Measurements from ENCODE around the gene AFF3.

The AFF3 gene

GRCh38 chr2:99818842-99819241, 323.5 kb downstream of the AFF3 start:
- no CpG with 5 or more reads among the region's 2 CpGs for WGBS
- no peak overlapping the region for H2BK12ac ChIP-seq (ENCODE audit: low read length in 2 of 2)
- H4K91ac ChIP-seq (ENCODE audit: low read length) = no peak overlapping the region
- H3K27ac ChIP-seq (ENCODE audit: low read length, poor library complexity, severe bottlenecking) = no peak overlapping the region
- no peak overlapping the region for H3K4me3 ChIP-seq (ENCODE audit: insufficient read depth in 1 of 2, low read depth in 1 of 2, low read length in 2 of 2)
- H3K23ac ChIP-seq (ENCODE audit: low read length in 2 of 2) = no peak overlapping the region
- H3K27me3 ChIP-seq (ENCODE audit: control insufficient read depth in 1 of 2, insufficient read depth in 1 of 2, low read length in 2 of 2) = peaks cover 0 to 10% of the 10 kb centered on the region in 2 experiments
- H3K4me1 ChIP-seq (ENCODE audit: control insufficient read depth, insufficient read depth, low read depth, low read length) = peaks cover 9% of the 10 kb centered on the region
- H3K4me2 ChIP-seq (ENCODE audit: low read length, poor library complexity, severe bottlenecking) = no peak overlapping the region
- H2BK15ac ChIP-seq (ENCODE audit: low read depth, poor library complexity, severe bottlenecking) = no peak overlapping the region
- no peak overlapping the region for H2BK5ac ChIP-seq (ENCODE audit: low read depth, low read length, poor library complexity, severe bottlenecking)
- H3K36me3 ChIP-seq (ENCODE audit: control insufficient read depth in 1 of 2, insufficient read depth in 2 of 2, low read depth in 1 of 2, low read length in 2 of 2) = peaks cover 0 to 3% of the 10 kb centered on the region in 2 experiments
- H3K9ac ChIP-seq (ENCODE audit: low read length) = no peak overlapping the region
- H4K8ac ChIP-seq (ENCODE audit: low read length) = no peak overlapping the region
- no peak overlapping the region for H2AK5ac ChIP-seq (ENCODE audit: low read length, severe bottlenecking)
- DNase-seq = no peak
- H3K79me1 ChIP-seq (replicated peaks; ENCODE audit: low read length, poor library complexity, severe bottlenecking) = peaks cover 14% of the 10 kb centered on the region
- no peak overlapping the region for H3K4ac ChIP-seq (ENCODE audit: low read depth in 1 of 2, low read length in 2 of 2)
- H2AFZ ChIP-seq (ENCODE audit: low read depth, low read length) = no peak overlapping the region
- no peak overlapping the region for H3K18ac ChIP-seq (ENCODE audit: low read depth in 1 of 2, low read length in 2 of 2)
- no peak overlapping the region for H2BK120ac ChIP-seq (ENCODE audit: low read depth, low read length)
- no peak overlapping the region for H3K14ac ChIP-seq (ENCODE audit: low read length in 2 of 2)
- no peaks in the 10 kb centered on the region for H3K9me3 ChIP-seq (ENCODE audit: control insufficient read depth, low read length)

GRCh38 chr2:99816908-99817307, 325.5 kb downstream of the AFF3 start:
- H3K23ac ChIP-seq (ENCODE audit: low read length in 2 of 2) = no peak overlapping the region
- no peak overlapping the region for H3K14ac ChIP-seq (ENCODE audit: low read length in 2 of 2)
- H3K36me3 ChIP-seq (ENCODE audit: control insufficient read depth in 1 of 2, insufficient read depth in 2 of 2, low read depth in 1 of 2, low read length in 2 of 2) = peaks cover 0 to 3% of the 10 kb centered on the region in 2 experiments
- H3K4me2 ChIP-seq (ENCODE audit: low read length, poor library complexity, severe bottlenecking) = no peak overlapping the region
- no peak overlapping the region for H2AFZ ChIP-seq (ENCODE audit: low read depth, low read length)
- H3K27ac ChIP-seq (ENCODE audit: low read length, poor library complexity, severe bottlenecking) = no peak overlapping the region
- no peak for DNase-seq
- H3K4me3 ChIP-seq (ENCODE audit: insufficient read depth in 1 of 2, low read depth in 1 of 2, low read length in 2 of 2) = no peak overlapping the region
- H2BK120ac ChIP-seq (ENCODE audit: low read depth, low read length) = no peak overlapping the region
- no peak overlapping the region for H4K8ac ChIP-seq (ENCODE audit: low read length)
- no peak overlapping the region for H3K18ac ChIP-seq (ENCODE audit: low read depth in 1 of 2, low read length in 2 of 2)
- no peak overlapping the region for H3K9ac ChIP-seq (ENCODE audit: low read length)
- H2AK5ac ChIP-seq (ENCODE audit: low read length, severe bottlenecking) = no peak overlapping the region
- 96% methylated on average over 5 of the region's 5 CpGs for WGBS
- H2BK12ac ChIP-seq (ENCODE audit: low read length in 2 of 2) = no peak overlapping the region
- H4K91ac ChIP-seq (ENCODE audit: low read length) = no peak overlapping the region
- no peak overlapping the region for H2BK15ac ChIP-seq (ENCODE audit: low read depth, poor library complexity, severe bottlenecking)
- H3K4me1 ChIP-seq (ENCODE audit: control insufficient read depth, insufficient read depth, low read depth, low read length) = peaks cover 6% of the 10 kb centered on the region
- H3K9me3 ChIP-seq (ENCODE audit: control insufficient read depth, low read length) = no peaks in the 10 kb centered on the region
- H3K79me1 ChIP-seq (replicated peaks; ENCODE audit: low read length, poor library complexity, severe bottlenecking) = peaks cover 15% of the 10 kb centered on the region
- peaks cover 0 to 14% of the 10 kb centered on the region in 2 experiments for H3K27me3 ChIP-seq (ENCODE audit: control insufficient read depth in 1 of 2, insufficient read depth in 1 of 2, low read length in 2 of 2)
- no peak overlapping the region for H3K4ac ChIP-seq (ENCODE audit: low read depth in 1 of 2, low read length in 2 of 2)
- H2BK5ac ChIP-seq (ENCODE audit: low read depth, low read length, poor library complexity, severe bottlenecking) = no peak overlapping the region

GRCh38 chr2:99812426-99812825, 330.0 kb downstream of the AFF3 start:
- DNase-seq = no peak
- H3K4me3 ChIP-seq (ENCODE audit: insufficient read depth in 1 of 2, low read depth in 1 of 2, low read length in 2 of 2) = no peak overlapping the region
- no peak overlapping the region for H2AFZ ChIP-seq (ENCODE audit: low read depth, low read length)
- peaks cover 11% of the 10 kb centered on the region for H3K4me1 ChIP-seq (ENCODE audit: control insufficient read depth, insufficient read depth, low read depth, low read length)
- H3K36me3 ChIP-seq (ENCODE audit: control insufficient read depth in 1 of 2, insufficient read depth in 2 of 2, low read depth in 1 of 2, low read length in 2 of 2) = peaks cover 0 to 3% of the 10 kb centered on the region in 2 experiments
- H2BK120ac ChIP-seq (ENCODE audit: low read depth, low read length) = no peak overlapping the region
- no peak overlapping the region for H3K23ac ChIP-seq (ENCODE audit: low read length in 2 of 2)
- peaks cover 19% of the 10 kb centered on the region for H3K79me1 ChIP-seq (replicated peaks; ENCODE audit: low read length, poor library complexity, severe bottlenecking)
- no peaks in the 10 kb centered on the region for H3K9me3 ChIP-seq (ENCODE audit: control insufficient read depth, low read length)
- no peak overlapping the region for H3K14ac ChIP-seq (ENCODE audit: low read length in 2 of 2)
- no peak overlapping the region for H2BK15ac ChIP-seq (ENCODE audit: low read depth, poor library complexity, severe bottlenecking)
- peak overlapping the region; percentile 14 for H4K91ac ChIP-seq (ENCODE audit: low read length)
- H3K4me2 ChIP-seq (ENCODE audit: low read length, poor library complexity, severe bottlenecking) = no peak overlapping the region
- H3K18ac ChIP-seq (ENCODE audit: low read depth in 1 of 2, low read length in 2 of 2) = no peak overlapping the region
- H2AK5ac ChIP-seq (ENCODE audit: low read length, severe bottlenecking) = peak overlapping the region; percentile 23
- H2BK12ac ChIP-seq (ENCODE audit: low read length in 2 of 2) = no peak overlapping the region
- H3K9ac ChIP-seq (ENCODE audit: low read length) = no peak overlapping the region
- 94% methylated on average over 4 of the region's 10 CpGs for WGBS
- no peak overlapping the region for H4K8ac ChIP-seq (ENCODE audit: low read length)
- H3K27ac ChIP-seq (ENCODE audit: low read length, poor library complexity, severe bottlenecking) = no peak overlapping the region
- H3K4ac ChIP-seq (ENCODE audit: low read depth in 1 of 2, low read length in 2 of 2) = no peak overlapping the region
- H2BK5ac ChIP-seq (ENCODE audit: low read depth, low read length, poor library complexity, severe bottlenecking) = no peak overlapping the region
- peaks cover 0 to 36% of the 10 kb centered on the region in 2 experiments for H3K27me3 ChIP-seq (ENCODE audit: control insufficient read depth in 1 of 2, insufficient read depth in 1 of 2, low read length in 2 of 2)

GRCh38 chr2:99811544-99811943, 330.8 kb downstream of the AFF3 start:
- WGBS = 52% methylated on average over 6 of the region's 6 CpGs
- no peak overlapping the region for H3K14ac ChIP-seq (ENCODE audit: low read length in 2 of 2)
- no peak overlapping the region for H2AFZ ChIP-seq (ENCODE audit: low read depth, low read length)
- H2AK5ac ChIP-seq (ENCODE audit: low read length, severe bottlenecking) = no peak overlapping the region
- no peak overlapping the region for H3K23ac ChIP-seq (ENCODE audit: low read length in 2 of 2)
- H2BK12ac ChIP-seq (ENCODE audit: low read length in 2 of 2) = no peak overlapping the region
- H3K79me1 ChIP-seq (replicated peaks; ENCODE audit: low read length, poor library complexity, severe bottlenecking) = peaks cover 14% of the 10 kb centered on the region
- no peak overlapping the region for H3K18ac ChIP-seq (ENCODE audit: low read depth in 1 of 2, low read length in 2 of 2)
- no peak overlapping the region for H3K4ac ChIP-seq (ENCODE audit: low read depth in 1 of 2, low read length in 2 of 2)
- H3K9ac ChIP-seq (ENCODE audit: low read length) = no peak overlapping the region
- H3K4me3 ChIP-seq (ENCODE audit: insufficient read depth in 1 of 2, low read depth in 1 of 2, low read length in 2 of 2) = no peak overlapping the region
- no peaks in the 10 kb centered on the region for H3K9me3 ChIP-seq (ENCODE audit: control insufficient read depth, low read length)
- H2BK120ac ChIP-seq (ENCODE audit: low read depth, low read length) = no peak overlapping the region
- no peak overlapping the region for H2BK15ac ChIP-seq (ENCODE audit: low read depth, poor library complexity, severe bottlenecking)
- H3K36me3 ChIP-seq (ENCODE audit: control insufficient read depth in 1 of 2, insufficient read depth in 2 of 2, low read depth in 1 of 2, low read length in 2 of 2) = peaks cover 0 to 2% of the 10 kb centered on the region in 2 experiments
- H3K27me3 ChIP-seq (ENCODE audit: control insufficient read depth in 1 of 2, insufficient read depth in 1 of 2, low read length in 2 of 2) = peaks cover 0 to 29% of the 10 kb centered on the region in 2 experiments
- no peak overlapping the region for H2BK5ac ChIP-seq (ENCODE audit: low read depth, low read length, poor library complexity, severe bottlenecking)
- no peak overlapping the region for H4K91ac ChIP-seq (ENCODE audit: low read length)
- no peak overlapping the region for H4K8ac ChIP-seq (ENCODE audit: low read length)
- DNase-seq = peak; percentile 61
- H3K4me2 ChIP-seq (ENCODE audit: low read length, poor library complexity, severe bottlenecking) = no peak overlapping the region
- H3K27ac ChIP-seq (ENCODE audit: low read length, poor library complexity, severe bottlenecking) = peak overlapping the region; percentile 4
- H3K4me1 ChIP-seq (ENCODE audit: control insufficient read depth, insufficient read depth, low read depth, low read length) = peaks cover 15% of the 10 kb centered on the region

All from mesenchymal stem cell (in vitro differentiated cells and primary cell).